OCI-LY3 (cell line): Measurements from ENCODE around the gene CTNND2.

Source experiments
- H2AFZ ChIP-seq: fragments of 200-600, 300-600 bp; shearing (Covaris generic); 2 replicates; pipeline ENCODE4 v1.6.0; 2014; ENCODE audit warnings: antibody characterized with exemption, low read depth, low read length
- H3K27ac ChIP-seq: fragments of 200-600, 300-600 bp; sonication (generic); 2 replicates; pipeline ENCODE4 v1.5.1; 2014; ENCODE audit warnings: mild to moderate bottlenecking, low read length, moderate library complexity, mixed read lengths
- H3K27me3 ChIP-seq: fragments of 200-600, 300-600 bp; sonication (generic); 2 replicates; pipeline ENCODE4 v1.6.1; 2014; ENCODE audit warnings: low read depth, low read length, mixed read lengths
- H3K36me3 ChIP-seq: fragments of 200-600, 300-600 bp; sonication (generic); replicated peaks from 2 replicates; pipeline ENCODE3; 2014; ENCODE audit warnings: low read depth, low read length, mixed read lengths
- H3K4me1 ChIP-seq: fragments of 300-600, 200-600 bp; sonication (generic); 2 replicates; pipeline ENCODE4 v1.6.1; 2014; ENCODE audit warnings: low read length, mixed read lengths
- H3K4me2 ChIP-seq: fragments of 200-600, 300-600 bp; sonication (generic); 2 replicates; pipeline ENCODE4 v1.6.1; 2014; ENCODE audit warnings: low read length, mixed read lengths
- H3K4me3 ChIP-seq: fragments of 300-600, 200-600 bp; sonication (generic); 2 replicates; pipeline ENCODE4 v1.5.1; 2014; ENCODE audit warnings: antibody characterized with exemption, mild to moderate bottlenecking, low read length, moderate library complexity
- H3K79me2 ChIP-seq: fragments of 300-600, 200-600 bp; shearing (Covaris generic); 2 replicates; pipeline ENCODE4 v1.6.1; 2014; ENCODE audit warnings: mild to moderate bottlenecking, low read length, mixed read lengths
- H3K9ac ChIP-seq: fragments of 300-600, 200-600 bp; shearing (Covaris generic); 2 replicates; pipeline ENCODE4 v1.6.0; 2014; ENCODE audit warnings: mild to moderate bottlenecking, low read length, moderate library complexity
- H3K9me3 ChIP-seq: fragments of 200-600, 300-600 bp; shearing (Covaris generic); 2 replicates; pipeline ENCODE4 v1.6.1; 2014; ENCODE audit warnings: low read length, mixed read lengths; ENCODE audit not compliant: insufficient read depth
- H4K20me1 ChIP-seq: fragments of 200-600, 300-600 bp; sonication (generic); 2 replicates; pipeline ENCODE4 v1.6.1; 2016; ENCODE audit warnings: low read length, mixed read lengths; ENCODE audit not compliant: insufficient read depth
- EZH2phosphoT487 ChIP-seq: fragments of 200-600 bp; shearing (Covaris generic); IDR thresholded peaks from 2 replicates; pipeline ENCODE4 v1.6.1; 2018; ENCODE audit warnings: antibody characterized with exemption, mixed run types, low read depth
- TF ChIP-seq, protein P1 (sequence below): fragments of 200-600, 300-600 bp; sonication (generic); IDR thresholded peaks from 2 replicates; pipeline ENCODE4 v1.5.1; 2014; ENCODE audit warnings: antibody characterized with exemption, low read length, low read depth

CTNND2 gene

DNA sequence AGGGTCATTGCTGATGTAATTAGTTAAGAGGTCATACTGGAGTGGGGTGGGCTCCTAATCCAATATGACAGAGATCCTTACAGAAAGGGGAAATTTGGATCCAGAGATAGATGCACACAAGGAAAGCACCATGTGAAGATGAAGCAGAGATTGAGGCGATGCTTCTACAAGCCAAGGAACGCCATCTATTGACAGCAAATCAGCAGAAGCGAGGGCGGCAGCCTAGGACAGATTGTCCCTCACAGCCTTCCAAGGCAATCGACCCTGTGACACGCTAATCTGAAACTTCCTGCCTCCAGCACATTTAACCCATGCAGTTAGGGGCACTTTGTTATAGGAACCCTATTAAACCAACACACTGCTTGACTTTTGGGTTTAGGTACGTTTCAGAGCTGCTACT lies 858.1 kb downstream of the CTNND2 start:
- TF ChIP-seq, protein P1, sequence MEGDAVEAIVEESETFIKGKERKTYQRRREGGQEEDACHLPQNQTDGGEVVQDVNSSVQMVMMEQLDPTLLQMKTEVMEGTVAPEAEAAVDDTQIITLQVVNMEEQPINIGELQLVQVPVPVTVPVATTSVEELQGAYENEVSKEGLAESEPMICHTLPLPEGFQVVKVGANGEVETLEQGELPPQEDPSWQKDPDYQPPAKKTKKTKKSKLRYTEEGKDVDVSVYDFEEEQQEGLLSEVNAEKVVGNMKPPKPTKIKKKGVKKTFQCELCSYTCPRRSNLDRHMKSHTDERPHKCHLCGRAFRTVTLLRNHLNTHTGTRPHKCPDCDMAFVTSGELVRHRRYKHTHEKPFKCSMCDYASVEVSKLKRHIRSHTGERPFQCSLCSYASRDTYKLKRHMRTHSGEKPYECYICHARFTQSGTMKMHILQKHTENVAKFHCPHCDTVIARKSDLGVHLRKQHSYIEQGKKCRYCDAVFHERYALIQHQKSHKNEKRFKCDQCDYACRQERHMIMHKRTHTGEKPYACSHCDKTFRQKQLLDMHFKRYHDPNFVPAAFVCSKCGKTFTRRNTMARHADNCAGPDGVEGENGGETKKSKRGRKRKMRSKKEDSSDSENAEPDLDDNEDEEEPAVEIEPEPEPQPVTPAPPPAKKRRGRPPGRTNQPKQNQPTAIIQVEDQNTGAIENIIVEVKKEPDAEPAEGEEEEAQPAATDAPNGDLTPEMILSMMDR = peak; percentile 15
- no peak for TF ChIP-seq EZH2phosphoT487
- no peak overlapping the region for H2AFZ ChIP-seq
- H3K27me3 ChIP-seq = no peaks in the 10 kb centered on the region
- H3K4me2 ChIP-seq = no peak overlapping the region
- H3K9me3 ChIP-seq = no peaks in the 10 kb centered on the region
- no peaks in the 10 kb centered on the region for H3K79me2 ChIP-seq
- no peak overlapping the region for H3K9ac ChIP-seq
- no peaks in the 10 kb centered on the region for H3K4me1 ChIP-seq
- no peaks in the 10 kb centered on the region for H3K36me3 ChIP-seq
- H3K27ac ChIP-seq = no peak overlapping the region
- no peak overlapping the region for H3K4me3 ChIP-seq
- H4K20me1 ChIP-seq = no peaks in the 10 kb centered on the region

DNA sequence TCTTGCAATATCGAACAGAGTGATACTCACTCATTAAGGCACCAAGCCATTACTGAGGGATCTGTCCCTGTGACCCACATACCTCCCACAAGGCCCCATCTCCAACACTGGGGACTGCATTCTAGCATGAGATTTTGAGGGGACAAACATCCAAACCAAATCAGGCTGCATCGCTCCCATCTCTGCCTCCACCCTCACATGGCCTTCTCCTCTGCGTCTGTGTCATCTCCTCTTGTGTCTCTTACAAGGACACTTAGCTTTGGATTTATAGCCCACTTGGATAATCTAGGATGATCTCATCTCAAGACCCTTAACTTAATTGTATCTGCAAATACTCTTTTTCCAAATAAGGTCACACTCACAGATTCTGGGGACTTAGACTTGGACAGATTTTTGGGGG lies 858.8 kb downstream of the CTNND2 start:
- no peak for TF ChIP-seq EZH2phosphoT487
- TF ChIP-seq, protein P1 = no peak
- no peak overlapping the region for H2AFZ ChIP-seq
- H3K4me1 ChIP-seq = no peaks in the 10 kb centered on the region
- no peaks in the 10 kb centered on the region for H3K79me2 ChIP-seq
- H3K9ac ChIP-seq = no peak overlapping the region
- H3K9me3 ChIP-seq = no peaks in the 10 kb centered on the region
- H4K20me1 ChIP-seq = no peaks in the 10 kb centered on the region
- no peak overlapping the region for H3K4me3 ChIP-seq
- no peaks in the 10 kb centered on the region for H3K36me3 ChIP-seq
- H3K27ac ChIP-seq = no peak overlapping the region
- H3K27me3 ChIP-seq = no peaks in the 10 kb centered on the region
- H3K4me2 ChIP-seq = no peak overlapping the region

DNA sequence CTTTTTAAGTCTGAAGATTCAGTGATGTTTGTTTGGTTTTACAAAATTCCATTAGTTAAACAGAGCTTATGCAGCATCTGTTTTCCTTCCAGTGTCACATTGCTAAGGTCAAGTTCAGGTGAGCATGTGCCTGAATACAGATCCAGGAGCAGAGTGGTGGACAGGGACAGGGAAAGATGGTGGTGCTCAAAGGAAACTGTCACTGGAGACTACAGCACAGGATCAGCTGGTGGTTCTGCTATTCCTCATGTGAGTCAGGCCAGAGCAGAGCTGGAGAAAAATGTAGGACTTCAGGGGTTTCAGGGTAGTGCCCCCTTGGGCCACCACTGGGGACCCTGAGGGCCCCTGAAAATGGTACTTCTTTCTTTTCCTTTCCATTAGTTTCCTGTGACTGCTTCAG lies 859.7 kb downstream of the CTNND2 start:
- Histone ChIP-seq H3K27me3 (no peaks in the 10 kb centered on the region), H3K9me3 (no peaks in the 10 kb centered on the region)

DNA sequence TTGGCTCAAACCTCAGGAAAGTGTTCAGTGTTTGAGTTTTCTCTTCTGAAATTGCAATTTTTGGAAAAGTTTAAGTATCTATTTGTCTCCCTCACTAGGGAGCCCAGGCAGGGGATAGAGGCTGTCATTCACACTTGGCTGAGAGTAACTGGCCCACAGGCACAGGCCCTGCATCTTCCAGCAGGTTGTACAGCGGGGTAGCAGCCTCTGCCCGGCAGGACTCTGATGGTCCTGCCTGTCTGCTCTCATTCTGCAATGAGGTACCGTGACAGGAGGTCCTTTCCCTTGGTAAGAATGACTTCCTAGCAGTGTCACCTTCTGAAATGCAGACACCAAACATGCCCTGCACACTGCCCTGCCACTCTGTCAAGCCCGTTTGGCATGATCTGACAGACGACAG lies 860.4 kb downstream of the CTNND2 start:
- Histone ChIP-seq H3K4me3 (no peak overlapping the region), H3K4me1 (no peaks in the 10 kb centered on the region), H3K79me2 (no peaks in the 10 kb centered on the region), H3K9me3 (no peaks in the 10 kb centered on the region), H3K27ac (no peak overlapping the region), H3K36me3 (no peaks in the 10 kb centered on the region), H3K4me2 (no peak overlapping the region), H4K20me1 (no peaks in the 10 kb centered on the region), H2AFZ (no peak overlapping the region), H3K27me3 (no peaks in the 10 kb centered on the region), H3K9ac (no peak overlapping the region)
- TF ChIP-seq EZH2phosphoT487 = no peak
- TF ChIP-seq, protein P1 = no peak

More for the DNA sequence above, 859.7 kb downstream of the CTNND2 start:
- H3K36me3 ChIP-seq = no peaks in the 10 kb centered on the region
- H3K4me3 ChIP-seq = no peak overlapping the region
- no peak overlapping the region for H3K9ac ChIP-seq
- no peaks in the 10 kb centered on the region for H3K79me2 ChIP-seq
- H4K20me1 ChIP-seq = no peaks in the 10 kb centered on the region
- H2AFZ ChIP-seq = no peak overlapping the region
- H3K4me1 ChIP-seq = no peaks in the 10 kb centered on the region
- no peak for TF ChIP-seq EZH2phosphoT487
- TF ChIP-seq, protein P1 = no peak
- no peak overlapping the region for H3K27ac ChIP-seq
- H3K4me2 ChIP-seq = no peak overlapping the region
